ENCODE measurements around the gene GRIK4. TPM values are rescaled to one million over a fixed set of nuclear protein-coding genes. Genes with fewer than 3 reads are reported as not detected.
A peak's percentile ranks its signal among the peaks of the same experiment; 100 is the strongest.

Gene GRIK4
- total RNA-seq, 1 donor from 2014 or later: 0.36 TPM

GRCh38 chr11:120744016-120744994 is 232.8 kb downstream of the GRIK4 start:
- TF ChIP-seq EZH2 (IDR thresholded peaks at IDR 0.05): no peak
- Histone ChIP-seq H3K36me3 (no peaks in the 10 kb centered on the region), H2AFZ (replicated peaks) (no peak overlapping the region), H3K27ac (no peak overlapping the region), H3F3A (ENCODE audit: low read depth) (no peaks in the 10 kb centered on the region), H3K4me1 (peaks cover 10% of the 10 kb centered on the region), H4K20me1 (ENCODE audit: low read depth) (no peaks in the 10 kb centered on the region), H3K9me3 (ENCODE audit: low read depth) (no peaks in the 10 kb centered on the region), H3K4me3 (no peak overlapping the region), H3K79me2 (ENCODE audit: low read depth) (no peaks in the 10 kb centered on the region), H3K4me2 (no peak overlapping the region), H3K27me3 (no peaks in the 10 kb centered on the region), H3K9ac (no peak overlapping the region)
- no peak overlapping the region for H3K4me3 Mint-ChIP-seq
- H3K9me3 Mint-ChIP-seq: no peaks in the 10 kb centered on the region
- no peak overlapping the region for H3K27ac Mint-ChIP-seq
- H3K36me3 Mint-ChIP-seq: no peaks in the 10 kb centered on the region
- H3K4me1 Mint-ChIP-seq: peaks cover 2% of the 10 kb centered on the region
- DNase-seq (ENCODE audit: low spot score): no peak
- peaks cover 3% of the 10 kb centered on the region for H3K27me3 Mint-ChIP-seq (ENCODE audit: insufficient read depth, low read depth)

- DNase-seq (ENCODE audit: low spot score): peak; percentile 32
- no peak overlapping the region for H3K9ac ChIP-seq
- H3K4me3 Mint-ChIP-seq: no peak overlapping the region
- H3K27me3 ChIP-seq: no peaks in the 10 kb centered on the region
- H2AFZ ChIP-seq (replicated peaks): no peak overlapping the region
- TF ChIP-seq CTCF (IDR thresholded peaks at IDR 0.05) (no peak), EZH2phosphoT487 (IDR thresholded peaks at IDR 0.05) (no peak), EZH2 (IDR thresholded peaks at IDR 0.05) (no peak)
- H3K27me3 Mint-ChIP-seq (ENCODE audit: insufficient read depth, low read depth): peaks cover 3% of the 10 kb centered on the region
- no peaks in the 10 kb centered on the region for H3F3A ChIP-seq (ENCODE audit: low read depth)
- H3K9me3 Mint-ChIP-seq: no peaks in the 10 kb centered on the region
- H3K4me2 ChIP-seq: no peak overlapping the region
- no peak overlapping the region for H3K27ac ChIP-seq
- no peaks in the 10 kb centered on the region for H3K36me3 Mint-ChIP-seq
- no peaks in the 10 kb centered on the region for H3K9me3 ChIP-seq (ENCODE audit: low read depth)
- H3K4me3 ChIP-seq: no peak overlapping the region
- H3K36me3 ChIP-seq: no peaks in the 10 kb centered on the region
- no peak overlapping the region for H3K27ac Mint-ChIP-seq
- H3K4me1 ChIP-seq: peaks cover 10% of the 10 kb centered on the region
- H3K4me1 Mint-ChIP-seq: peaks cover 2% of the 10 kb centered on the region
- no peaks in the 10 kb centered on the region for H4K20me1 ChIP-seq (ENCODE audit: low read depth)
- H3K79me2 ChIP-seq (ENCODE audit: low read depth): no peaks in the 10 kb centered on the region
Measured at GRCh38 chr11:120746376-120746775, 234.8 kb downstream of the GRIK4 start.

GRCh38 chr11:120746836-120747609 is 235.5 kb downstream of the GRIK4 start:
- peaks cover 3% of the 10 kb centered on the region for H3K27me3 Mint-ChIP-seq (ENCODE audit: insufficient read depth, low read depth)
- Histone ChIP-seq H3K27ac (no peak overlapping the region), H3K4me3 (no peak overlapping the region), H3K9me3 (ENCODE audit: low read depth) (no peaks in the 10 kb centered on the region), H4K20me1 (ENCODE audit: low read depth) (no peaks in the 10 kb centered on the region), H3K9ac (no peak overlapping the region), H3K4me1 (peaks cover 10% of the 10 kb centered on the region), H3F3A (ENCODE audit: low read depth) (no peaks in the 10 kb centered on the region), H3K36me3 (no peaks in the 10 kb centered on the region), H3K79me2 (ENCODE audit: low read depth) (no peaks in the 10 kb centered on the region), H2AFZ (replicated peaks) (no peak overlapping the region), H3K4me2 (no peak overlapping the region), H3K27me3 (no peaks in the 10 kb centered on the region)
- DNase-seq (ENCODE audit: low spot score): no peak
- no peaks in the 10 kb centered on the region for H3K9me3 Mint-ChIP-seq
- H3K4me1 Mint-ChIP-seq: peaks cover 2% of the 10 kb centered on the region
- TF ChIP-seq EZH2phosphoT487 (IDR thresholded peaks at IDR 0.05): no peak
- H3K4me3 Mint-ChIP-seq: no peak overlapping the region
- no peaks in the 10 kb centered on the region for H3K36me3 Mint-ChIP-seq
- no peak overlapping the region for H3K27ac Mint-ChIP-seq
